ENCODE data around the gene MAPK8IP3. TPM values are rescaled to one million over a fixed set of nuclear protein-coding genes. Genes with fewer than 3 reads are reported as not detected.
"Not testable (repeated sequence)": the region's sequence is repeated elsewhere in the genome, so short reads cannot be mapped to it uniquely, and the experiment has no call there.

Gene MAPK8IP3
- total RNA-seq, 1 experiment from 2014 or later: 19.3 TPM

DNA sequence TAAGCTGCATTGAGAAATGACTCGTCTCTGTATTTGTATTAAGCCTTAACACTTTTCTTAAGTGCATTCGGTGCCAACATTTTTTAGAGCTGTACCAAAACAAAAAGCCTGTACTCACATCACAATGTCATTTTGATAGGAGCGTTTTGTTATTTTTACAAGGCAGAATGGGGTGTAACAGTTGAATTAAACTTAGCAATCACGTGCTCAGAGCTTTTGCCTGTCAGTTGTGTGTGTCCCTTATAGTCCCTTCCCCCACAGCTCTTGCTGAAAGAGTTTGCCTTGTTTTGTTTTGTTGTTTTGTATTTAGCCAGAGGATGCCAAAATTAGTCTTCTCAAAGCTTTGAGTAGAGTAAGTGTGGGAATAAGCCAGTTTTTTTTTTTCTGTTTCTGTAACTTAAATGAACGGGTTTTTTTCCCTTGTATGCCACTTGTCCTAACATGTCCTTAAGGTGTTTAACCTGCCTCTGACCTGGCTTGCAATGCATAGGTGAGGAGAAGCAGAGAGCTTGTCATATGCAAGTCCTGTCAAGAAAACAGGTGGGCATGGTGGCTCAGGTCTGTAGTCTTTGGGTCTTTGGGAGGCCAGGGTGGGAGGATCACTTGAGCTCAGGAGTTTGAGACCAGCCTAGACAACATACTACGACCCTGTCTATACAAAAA is 4.6 kb upstream of the MAPK8IP3 start:
- in situ Hi-C loops (cut with HindIII; ENCODE audit: low pct_unique_long_range_greater_than_20kb, low sequenced_read_pairs): no loop called here
- no peak for DNase-seq (ENCODE audit: low read depth, low spot score)

DNA sequence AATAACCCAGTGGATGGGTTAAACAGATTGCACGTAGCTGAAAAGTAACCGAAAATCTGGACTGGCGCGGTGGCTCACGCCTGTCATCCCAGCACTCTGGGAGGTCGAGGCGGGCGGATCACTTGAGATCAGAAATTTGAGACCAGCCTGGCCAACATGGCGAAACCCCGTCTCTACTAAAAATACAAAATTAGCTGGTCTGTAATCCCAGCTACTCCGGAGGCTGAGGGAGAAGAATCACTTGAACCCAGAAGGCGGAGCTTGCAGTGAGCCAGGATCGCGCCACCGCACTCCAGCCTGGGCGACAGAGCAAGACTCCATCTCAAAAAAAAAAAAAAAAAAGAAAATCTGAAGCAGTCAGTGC is 689 bp upstream of the MAPK8IP3 start:
- in situ Hi-C loops (cut with HindIII; ENCODE audit: low pct_unique_long_range_greater_than_20kb, low sequenced_read_pairs); DNase-seq (ENCODE audit: low read depth, low spot score): not testable (repeated sequence)

DNA sequence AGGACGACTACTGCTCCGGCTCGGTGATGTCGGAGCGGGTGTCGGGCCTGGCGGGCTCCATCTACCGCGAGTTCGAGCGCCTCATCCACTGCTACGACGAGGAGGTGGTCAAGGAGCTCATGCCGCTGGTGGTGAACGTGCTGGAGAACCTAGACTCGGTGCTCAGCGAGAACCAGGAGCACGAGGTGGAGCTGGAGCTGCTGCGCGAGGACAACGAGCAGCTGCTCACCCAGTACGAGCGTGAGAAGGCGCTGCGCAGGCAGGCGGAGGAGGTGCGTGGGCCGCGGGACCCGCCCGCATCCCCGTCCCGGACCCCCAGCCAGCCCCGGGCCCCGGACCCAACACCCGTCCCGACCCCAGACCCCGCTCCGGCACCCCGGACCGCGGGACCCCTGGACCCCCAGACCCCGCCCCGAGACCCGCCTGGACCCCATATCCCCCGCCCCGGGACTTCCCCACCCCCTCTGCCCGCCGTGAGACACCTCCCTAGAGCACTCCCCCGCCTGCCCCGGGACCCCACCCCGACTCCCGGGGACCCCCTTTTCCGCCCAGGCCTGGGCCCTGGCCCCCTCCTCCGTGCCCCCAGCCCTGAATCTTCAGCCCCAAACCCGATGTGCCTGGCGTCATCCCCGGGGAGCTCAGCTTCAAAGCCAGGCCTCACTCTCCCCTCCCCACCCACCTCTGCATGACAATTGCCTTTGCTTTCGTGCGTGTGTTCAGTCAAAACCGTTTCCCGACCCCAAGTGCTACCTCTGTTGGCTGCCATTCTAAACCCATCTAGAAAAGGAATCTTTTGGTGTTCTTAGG is 594 bp downstream of the MAPK8IP3 start:
- DNase-seq (ENCODE audit: low read depth, low spot score): peak; percentile 23
- in situ Hi-C loops (cut with HindIII; ENCODE audit: low pct_unique_long_range_greater_than_20kb, low sequenced_read_pairs): no loop called here

DNA sequence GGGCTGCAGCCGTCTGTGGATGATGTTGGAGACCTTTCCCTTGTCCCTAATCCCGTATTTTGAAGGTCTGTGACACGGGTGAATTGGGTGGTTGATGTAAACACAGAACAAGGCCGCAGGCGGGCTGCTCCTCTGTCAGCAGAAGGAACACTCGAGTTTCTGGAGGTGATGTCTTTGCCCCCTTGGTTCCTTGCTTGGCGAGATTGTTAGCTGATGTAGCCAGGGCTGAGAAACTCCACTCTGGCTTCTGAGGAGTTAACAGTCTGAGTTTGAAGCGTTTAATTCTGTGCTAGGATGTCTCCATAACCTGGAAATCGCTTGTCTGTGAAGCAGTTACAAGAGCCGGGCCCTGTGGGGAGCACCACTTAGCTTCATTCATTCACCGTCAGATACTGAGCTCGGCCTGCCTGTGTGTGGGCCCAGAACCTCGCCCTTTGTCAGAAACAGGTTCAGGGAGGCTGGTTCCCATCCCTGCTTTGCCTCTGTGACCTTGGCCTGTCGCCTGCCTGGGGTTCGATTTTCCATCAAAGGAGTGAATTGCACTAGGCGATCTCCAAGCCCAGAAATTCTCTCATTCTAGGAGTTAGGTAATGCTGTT is 1.3 kb downstream of the MAPK8IP3 start:
- in situ Hi-C loops (cut with HindIII; ENCODE audit: low pct_unique_long_range_greater_than_20kb, low sequenced_read_pairs): no loop called here
- no peak for DNase-seq (ENCODE audit: low read depth, low spot score)

DNA sequence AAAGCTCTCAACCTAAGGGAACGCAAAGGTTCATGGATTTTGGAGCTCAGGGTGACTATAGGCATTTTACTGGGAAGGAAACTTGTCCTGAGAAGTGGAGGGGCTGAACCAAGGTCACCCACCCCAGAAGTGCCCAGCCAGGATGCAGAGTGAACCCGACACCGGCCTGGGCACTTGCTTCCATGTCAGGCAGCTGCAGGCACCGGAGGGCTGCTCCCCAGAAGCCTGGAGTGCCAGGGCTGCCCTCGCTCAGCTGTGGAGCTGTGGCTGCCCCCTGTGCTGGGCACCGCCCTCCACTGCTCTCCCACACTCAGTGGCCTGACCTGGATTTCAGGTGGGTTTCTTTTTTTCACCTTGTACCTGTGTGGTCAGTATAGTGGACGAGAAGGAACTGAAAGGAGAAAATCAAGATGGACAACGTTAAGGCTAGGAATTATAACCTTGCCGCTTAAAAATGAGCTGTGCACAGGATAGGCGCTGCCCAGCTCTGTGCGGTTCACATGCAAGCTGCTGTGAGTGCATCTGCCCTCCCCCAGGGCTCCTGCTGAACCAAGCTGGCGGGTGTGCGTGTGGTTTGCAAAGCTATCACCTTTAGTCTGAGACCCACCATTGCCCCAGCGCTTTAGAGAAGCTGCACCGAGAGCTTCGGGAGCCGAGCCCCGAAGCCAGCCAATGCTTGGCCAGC is 2.2 kb downstream of the MAPK8IP3 start:
- DNase-seq (ENCODE audit: low read depth, low spot score): no peak
- in situ Hi-C loops (cut with HindIII; ENCODE audit: low pct_unique_long_range_greater_than_20kb, low sequenced_read_pairs): no loop called here

DNA sequence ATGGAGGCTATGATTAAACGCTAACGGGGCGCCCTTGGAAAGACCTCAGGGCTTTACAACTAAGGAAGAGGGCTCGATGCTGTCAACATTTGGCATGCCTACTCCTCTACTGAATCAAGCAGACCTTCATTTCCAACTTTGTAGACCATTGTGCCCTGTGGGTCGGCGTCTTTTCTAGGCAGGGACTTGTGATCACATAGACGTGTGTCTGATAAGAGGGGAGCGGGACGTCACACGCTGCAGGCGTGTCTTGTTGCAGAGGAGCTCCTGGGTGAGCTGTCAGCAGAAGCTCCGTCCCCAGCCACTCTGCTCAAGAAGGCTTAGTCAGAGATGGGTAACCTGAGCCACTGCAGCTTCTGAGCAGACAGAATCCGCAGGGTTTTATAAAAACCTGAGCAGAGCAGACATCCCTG is 2.8 kb downstream of the MAPK8IP3 start:
- in situ Hi-C loops (cut with HindIII; ENCODE audit: low pct_unique_long_range_greater_than_20kb, low sequenced_read_pairs): no loop called here

DNA sequence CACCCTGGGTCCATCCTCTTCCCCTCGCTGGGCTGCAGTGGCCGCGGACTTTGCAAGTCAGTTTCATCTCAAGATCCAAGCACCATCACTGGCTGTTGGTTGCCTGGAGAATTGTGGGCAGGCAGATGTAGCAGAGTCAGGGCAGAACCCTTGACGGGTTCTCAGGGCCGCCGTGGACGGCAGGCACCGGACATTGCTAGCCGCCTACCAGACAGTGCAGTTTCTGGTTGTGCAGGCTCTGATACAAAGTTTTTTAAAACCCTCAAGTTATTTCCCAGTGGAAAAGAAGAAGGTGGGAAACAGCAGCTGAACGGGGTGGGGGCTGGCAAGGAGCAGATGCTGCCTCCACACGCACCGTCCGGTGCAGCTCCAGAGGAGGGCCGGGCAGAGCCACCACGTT is 3.4 kb downstream of the MAPK8IP3 start:
- DNase-seq (ENCODE audit: low read depth, low spot score): no peak
- in situ Hi-C loops (cut with HindIII; ENCODE audit: low pct_unique_long_range_greater_than_20kb, low sequenced_read_pairs): no loop called here

More for the DNA sequence above, 2.8 kb downstream of the MAPK8IP3 start:
- DNase-seq (ENCODE audit: low read depth, low spot score): no peak

DNA sequence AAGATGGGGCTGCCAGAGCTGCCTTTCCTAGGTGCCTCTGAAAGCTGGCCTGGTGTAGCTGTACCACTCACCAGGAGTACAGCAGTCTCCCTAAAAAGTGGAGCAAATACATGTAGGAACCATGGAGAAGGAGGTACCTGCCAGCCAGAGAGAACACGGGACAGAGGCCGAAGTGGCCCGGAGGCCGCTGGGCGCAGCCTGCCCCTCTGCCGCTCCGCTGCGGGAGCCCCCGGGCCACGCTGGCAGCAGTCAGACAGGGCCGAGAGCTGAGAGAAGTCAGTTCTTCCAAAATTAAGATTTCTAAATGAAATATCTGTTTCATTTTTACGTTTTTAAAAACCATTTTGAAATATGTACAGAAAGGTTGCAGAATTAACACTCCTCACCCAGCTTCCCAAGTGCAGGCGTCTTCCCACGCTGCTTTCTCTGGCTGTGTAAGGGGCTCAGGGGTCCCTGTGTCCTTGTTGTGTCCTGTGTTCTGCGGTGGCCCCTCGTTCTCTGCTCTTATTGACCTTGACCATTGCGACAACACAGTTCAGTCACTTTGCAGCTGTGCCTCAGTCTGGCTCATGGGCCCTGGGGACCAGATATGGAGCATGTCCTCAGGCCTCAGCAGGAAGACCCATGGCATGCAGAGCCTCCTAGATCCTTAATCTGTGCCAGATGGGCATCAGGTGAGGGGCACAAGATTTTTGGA is 5.0 kb downstream of the MAPK8IP3 start:
- DNase-seq (ENCODE audit: low read depth, low spot score): no peak
- in situ Hi-C loops (cut with HindIII; ENCODE audit: low pct_unique_long_range_greater_than_20kb, low sequenced_read_pairs): no loop called here

DNA sequence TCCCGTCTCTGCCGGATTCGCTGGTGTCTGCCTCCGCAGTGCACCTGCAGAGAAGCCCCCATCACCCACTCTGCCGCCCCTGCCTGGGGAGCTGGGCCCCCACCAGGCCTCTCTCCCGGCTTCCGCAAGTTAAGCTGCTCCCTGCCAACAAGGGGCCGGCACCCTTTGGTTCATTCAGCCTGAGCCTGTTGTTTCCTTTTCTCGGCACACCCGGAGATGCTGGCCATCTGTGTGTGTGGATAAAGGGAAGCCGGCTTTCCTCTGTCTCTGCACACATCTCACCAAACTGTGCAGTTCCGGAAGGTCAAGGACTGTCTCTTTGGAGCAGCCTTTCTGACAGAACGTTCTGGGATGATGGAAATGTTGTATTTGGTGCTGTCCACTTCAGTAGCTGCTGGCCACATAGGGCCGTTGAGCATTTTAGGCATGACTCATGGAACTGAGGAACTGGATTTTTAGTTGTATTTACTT is 6.8 kb downstream of the MAPK8IP3 start:
- DNase-seq (ENCODE audit: low read depth, low spot score): no peak
- in situ Hi-C loops (cut with HindIII; ENCODE audit: low pct_unique_long_range_greater_than_20kb, low sequenced_read_pairs): no loop called here

DNA sequence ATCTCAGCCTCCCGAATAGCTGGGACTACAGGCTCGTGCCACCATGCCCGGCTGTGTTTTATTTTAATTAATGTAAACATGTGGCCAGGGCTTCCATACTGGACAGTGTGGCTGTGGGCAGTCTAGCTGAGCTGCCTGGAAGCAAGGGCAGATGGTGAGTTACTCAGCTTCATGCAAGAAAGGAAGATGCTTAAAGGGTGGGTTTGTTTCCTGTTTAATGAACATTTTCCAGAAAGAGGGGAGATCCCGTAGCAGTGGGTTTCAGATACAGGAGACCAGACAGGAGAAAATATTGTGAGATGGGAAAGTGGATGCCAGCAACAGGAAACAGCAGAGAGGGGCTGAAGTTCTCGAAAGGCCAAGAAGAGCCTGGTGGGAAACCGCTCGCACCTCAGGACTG is 7.3 kb downstream of the MAPK8IP3 start:
- in situ Hi-C loops (cut with HindIII; ENCODE audit: low pct_unique_long_range_greater_than_20kb, low sequenced_read_pairs): no loop called here

DNA sequence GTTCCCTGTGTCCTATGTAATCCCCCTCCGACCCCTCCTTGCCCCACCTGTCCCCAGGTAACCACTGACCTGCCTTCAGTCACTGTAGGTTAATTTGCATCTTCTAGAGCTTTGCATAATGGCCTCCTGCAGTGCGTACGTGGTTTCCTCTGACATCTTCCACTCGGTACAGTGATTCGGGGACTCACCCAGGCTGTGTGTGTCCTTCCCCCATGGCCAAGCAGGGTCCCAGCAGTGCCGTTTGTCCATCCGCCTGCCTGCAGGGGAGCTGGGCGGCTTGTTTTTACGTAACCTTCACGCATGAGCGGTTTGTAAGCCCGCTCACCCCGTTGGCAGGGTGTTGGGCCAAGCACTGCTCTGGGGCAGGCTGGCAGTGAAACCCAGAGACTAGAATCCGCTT is 7.9 kb downstream of the MAPK8IP3 start:
- no peak for DNase-seq (ENCODE audit: low read depth, low spot score)
- in situ Hi-C loops (cut with HindIII; ENCODE audit: low pct_unique_long_range_greater_than_20kb, low sequenced_read_pairs): no loop called here

More for the DNA sequence above, 7.3 kb downstream of the MAPK8IP3 start:
- no peak for DNase-seq (ENCODE audit: low read depth, low spot score)

DNA sequence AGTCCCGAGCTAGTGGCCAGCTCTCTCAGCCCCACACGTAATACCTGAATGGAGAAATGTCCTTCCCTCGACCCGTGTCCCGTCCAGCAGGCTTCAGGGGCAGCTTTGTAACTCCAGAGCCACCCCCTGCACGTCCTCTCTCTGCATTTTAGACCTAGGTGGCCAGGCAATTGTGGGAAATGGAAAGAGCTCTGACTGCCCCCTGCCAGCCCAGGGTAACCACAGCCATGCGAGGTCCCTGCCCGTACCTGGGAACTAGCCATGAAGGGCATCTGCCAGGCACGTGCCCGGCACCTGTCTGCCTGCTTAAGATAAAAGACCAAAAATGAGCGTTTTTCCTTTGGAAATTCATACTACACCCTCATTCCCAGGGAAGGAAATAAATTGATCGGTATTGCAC is 9.2 kb downstream of the MAPK8IP3 start:
- in situ Hi-C loops (cut with HindIII; ENCODE audit: low pct_unique_long_range_greater_than_20kb, low sequenced_read_pairs): no loop called here
- DNase-seq (ENCODE audit: low read depth, low spot score): no peak

DNA sequence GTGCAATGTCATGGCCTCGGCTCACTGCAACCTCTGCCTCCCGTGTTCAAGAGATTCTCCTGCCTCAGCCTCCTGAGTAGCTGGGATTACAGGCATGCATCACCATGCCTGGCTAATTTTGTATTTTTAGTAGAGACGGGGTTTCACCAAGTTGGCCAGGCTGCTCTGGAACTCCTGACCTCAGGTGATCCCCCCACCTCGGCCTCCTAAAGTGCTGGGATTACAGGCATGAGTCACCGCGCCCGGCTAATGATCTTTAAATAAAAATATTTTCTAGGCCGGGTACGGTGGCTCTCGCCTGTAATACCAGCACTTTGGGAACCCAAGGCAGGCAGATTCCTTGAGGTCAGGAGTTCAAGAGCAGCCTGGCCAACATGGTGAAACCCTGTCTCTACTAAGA is 12.2 kb downstream of the MAPK8IP3 start:
- DNase-seq (ENCODE audit: low read depth, low spot score); in situ Hi-C loops (cut with HindIII; ENCODE audit: low pct_unique_long_range_greater_than_20kb, low sequenced_read_pairs): not testable (repeated sequence)

DNA sequence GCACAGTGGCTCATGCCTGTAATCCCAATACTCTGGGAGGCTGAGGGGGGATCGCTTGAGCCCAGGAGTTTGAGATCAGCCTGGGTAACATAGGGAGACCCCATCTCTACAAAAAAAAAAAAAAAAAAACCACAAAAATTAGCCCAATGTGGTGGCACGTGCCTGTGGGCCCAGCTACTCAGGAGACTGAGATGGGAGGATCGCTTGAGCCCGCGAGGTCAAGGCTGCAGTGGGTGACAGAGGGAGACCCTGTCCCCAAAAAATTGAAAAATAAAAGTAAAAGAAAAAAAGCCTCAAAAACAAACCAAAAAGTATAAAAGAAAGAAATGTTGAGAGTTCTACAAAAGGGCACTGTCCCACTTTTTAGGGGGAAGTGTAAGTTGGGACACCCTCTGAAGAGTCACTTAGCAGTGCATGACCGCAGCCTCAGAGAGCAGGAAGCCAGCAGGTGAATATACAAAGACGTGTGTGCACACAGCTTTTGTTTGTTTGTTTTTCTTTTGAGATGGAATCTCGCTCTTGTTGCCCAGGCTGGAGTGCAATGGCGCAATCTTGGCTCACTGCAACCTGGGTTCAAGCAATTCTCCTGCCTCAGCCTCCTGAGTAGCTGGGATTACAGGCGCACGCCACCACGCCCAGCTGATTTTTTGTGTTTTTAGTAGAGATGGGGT is 13.7 kb downstream of the MAPK8IP3 start:
- in situ Hi-C loops (cut with HindIII; ENCODE audit: low pct_unique_long_range_greater_than_20kb, low sequenced_read_pairs); DNase-seq (ENCODE audit: low read depth, low spot score): not testable (repeated sequence)

DNA sequence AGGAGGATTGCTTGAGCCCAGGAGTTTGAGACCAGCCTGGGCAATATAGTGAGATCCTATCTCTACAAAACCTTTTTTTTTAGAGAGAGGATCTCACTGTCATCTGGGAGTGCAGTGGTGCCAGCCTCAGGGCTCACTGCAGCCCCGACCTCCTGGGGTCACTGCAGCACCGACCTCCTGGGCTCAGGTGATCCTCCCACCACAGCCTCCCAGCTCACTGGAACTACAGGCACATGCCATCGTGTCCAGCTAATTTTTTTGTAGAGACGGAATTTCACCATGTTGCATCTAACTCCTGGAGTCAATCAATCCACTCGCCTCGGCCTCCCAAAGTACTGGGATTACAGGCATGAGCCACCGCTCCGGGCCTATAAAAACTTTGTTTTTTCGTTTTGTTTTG is 15.4 kb downstream of the MAPK8IP3 start:
- no peak for DNase-seq (ENCODE audit: low read depth, low spot score)
- in situ Hi-C loops (cut with HindIII; ENCODE audit: low pct_unique_long_range_greater_than_20kb, low sequenced_read_pairs): no loop called here

DNA sequence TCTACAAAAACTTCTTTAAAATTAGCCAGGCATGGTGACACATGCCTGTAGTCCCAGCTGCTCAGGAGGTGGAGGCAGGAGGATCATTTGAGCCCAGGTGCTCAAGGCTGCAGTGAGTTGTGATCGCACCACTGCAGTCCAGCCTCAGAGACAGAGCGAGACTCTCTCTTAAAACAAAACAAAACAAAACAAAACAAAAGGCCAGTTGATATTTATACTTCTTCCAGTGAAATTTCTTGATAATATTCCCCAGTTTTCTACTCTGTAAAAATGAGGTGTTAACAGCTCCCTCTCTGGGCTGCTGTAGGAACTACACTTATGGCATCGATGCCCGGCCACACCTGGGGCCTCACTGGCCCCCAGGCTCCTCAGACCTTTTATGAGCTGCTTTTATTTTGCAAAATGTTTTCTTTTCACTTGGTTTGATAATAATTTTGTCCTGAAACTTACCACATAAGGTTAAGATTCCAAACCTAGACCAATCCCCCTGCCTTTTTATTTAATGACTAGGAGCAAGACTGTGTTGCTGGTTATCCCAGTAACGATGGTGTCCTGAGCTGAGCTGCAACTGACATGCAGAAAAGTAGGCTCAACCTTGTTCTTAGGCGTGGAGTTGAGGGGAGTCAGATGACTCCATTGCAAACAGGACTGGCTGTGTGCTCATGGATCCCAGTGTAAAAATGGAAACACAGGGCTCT is 17.6 kb downstream of the MAPK8IP3 start:
- in situ Hi-C loops (cut with HindIII; ENCODE audit: low pct_unique_long_range_greater_than_20kb, low sequenced_read_pairs): no loop called here
- peak; percentile 64 for DNase-seq (ENCODE audit: low read depth, low spot score)

DNA sequence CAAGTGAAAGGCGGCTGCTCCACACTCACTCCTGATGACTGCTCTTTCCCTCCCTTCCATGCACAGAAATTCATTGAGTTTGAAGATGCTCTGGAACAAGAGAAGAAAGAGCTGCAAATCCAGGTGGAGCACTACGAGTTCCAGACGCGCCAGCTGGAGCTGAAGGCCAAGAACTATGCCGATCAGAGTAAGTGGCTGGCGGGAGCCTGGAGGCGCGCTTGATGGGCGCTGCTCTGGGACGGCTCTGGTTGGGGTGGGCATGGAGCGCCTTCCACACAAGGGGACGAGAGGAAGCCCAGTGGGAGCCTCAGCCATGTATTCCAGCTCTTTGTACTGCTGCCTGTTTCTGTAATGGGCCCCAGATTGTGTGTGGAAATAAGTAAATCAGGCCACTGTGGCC is 18.5 kb downstream of the MAPK8IP3 start:
- in situ Hi-C loops (cut with HindIII; ENCODE audit: low pct_unique_long_range_greater_than_20kb, low sequenced_read_pairs): no loop called here
- DNase-seq (ENCODE audit: low read depth, low spot score): no peak
